Measurements from ENCODE around the gene FZD4.

- TF ChIP-seq CTCF (IDR thresholded peaks at IDR 0.05; ENCODE audit: low read length) (no peak), EZH2phosphoT487 (IDR thresholded peaks at IDR 0.05; ENCODE audit: low read length) (no peak)
These were observed 33.0 kb downstream of the FZD4 start for GRCh38 chr11:86922225-86922624.

All from MM.1S (cell line).